IPS-18a (cell line): ENCODE results near the gene TRIM15.
"Not testable (repeated sequence)": the region's sequence is repeated elsewhere in the genome, so short reads cannot be mapped to it uniquely, and the experiment has no call there.

Experiments
- H3K27ac ChIP-seq: one replicate; pipeline ENCODE4 v1.5.1; 2013; ENCODE audit warnings: low read length
- H3K27me3 ChIP-seq: one replicate; pipeline ENCODE4 v1.6.1; 2013; ENCODE audit warnings: mild to moderate bottlenecking, low read length; ENCODE audit not compliant: control insufficient read depth, insufficient read depth
- H3K36me3 ChIP-seq: one replicate; pipeline ENCODE4 v1.6.1; 2013; ENCODE audit warnings: low read depth, low read length; ENCODE audit not compliant: control insufficient read depth
- H3K4me1 ChIP-seq: one replicate; pipeline ENCODE4 v1.6.1; 2013; ENCODE audit warnings: low read depth, low read length; ENCODE audit not compliant: control insufficient read depth
- H3K4me3 ChIP-seq: one replicate; pipeline ENCODE4 v1.5.1; 2013; ENCODE audit warnings: low read length
- H3K9ac ChIP-seq: one replicate; pipeline ENCODE4 v1.6.1; 2013; ENCODE audit warnings: mild to moderate bottlenecking, low read length, moderate library complexity
- H3K9me3 ChIP-seq: one replicate; pipeline ENCODE4 v1.6.1; 2013; ENCODE audit warnings: low read depth, low read length; ENCODE audit not compliant: control insufficient read depth

Gene TRIM15

DNA sequence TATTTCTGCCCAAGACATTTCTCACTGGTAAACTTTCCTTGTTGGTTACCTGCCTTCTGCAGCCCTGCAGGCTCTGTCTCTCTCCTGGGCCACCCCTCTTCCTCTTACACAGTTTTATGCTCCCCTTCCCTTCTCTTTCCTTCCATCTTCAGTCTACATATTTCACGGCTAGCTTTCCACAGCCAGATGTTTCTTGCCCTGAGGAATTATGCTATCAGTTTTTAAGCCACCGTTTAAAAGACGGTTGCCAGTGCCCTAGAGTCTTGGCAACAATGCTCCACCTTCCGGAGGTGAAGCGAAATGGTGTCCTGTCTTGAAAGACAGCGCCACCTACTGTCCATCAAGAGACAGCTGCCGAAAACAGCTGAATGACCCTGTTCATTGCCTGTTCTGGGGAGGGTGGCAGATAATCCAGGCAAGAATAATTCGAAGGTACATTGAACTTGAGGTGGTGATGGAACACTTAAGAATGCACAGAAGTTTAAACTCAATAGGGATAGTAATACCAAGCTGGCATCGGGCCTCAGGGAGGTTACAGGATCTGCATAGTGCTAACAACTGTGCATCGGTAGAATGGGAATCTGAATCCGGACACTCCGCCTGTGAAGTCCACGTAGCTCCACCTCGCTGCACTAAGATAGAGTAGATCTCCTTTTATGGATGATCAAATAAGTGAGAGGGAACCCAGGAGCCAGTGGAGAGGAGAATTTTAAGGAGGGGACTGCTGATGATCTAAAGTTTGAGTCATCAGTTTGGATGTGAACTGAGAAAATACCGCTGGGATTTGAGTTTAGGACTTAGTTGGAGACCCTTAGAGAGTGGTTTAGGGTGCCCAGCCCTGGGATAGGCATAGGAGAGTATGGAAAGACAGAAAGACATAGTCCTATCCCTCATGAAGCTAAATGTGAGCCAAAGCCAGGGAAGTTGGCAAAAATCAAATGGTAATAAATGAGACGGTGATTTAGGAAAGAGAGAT lies 32.2 kb upstream of the TRIM15 start:
- H3K27me3 ChIP-seq = peaks cover 63% of the 10 kb centered on the region
- no peak overlapping the region for H3K27ac ChIP-seq
- no peaks in the 10 kb centered on the region for H3K36me3 ChIP-seq
- no peak overlapping the region for H3K4me3 ChIP-seq
- H3K9me3 ChIP-seq = no peaks in the 10 kb centered on the region
- H3K4me1 ChIP-seq = no peaks in the 10 kb centered on the region
- H3K9ac ChIP-seq = no peak overlapping the region

DNA sequence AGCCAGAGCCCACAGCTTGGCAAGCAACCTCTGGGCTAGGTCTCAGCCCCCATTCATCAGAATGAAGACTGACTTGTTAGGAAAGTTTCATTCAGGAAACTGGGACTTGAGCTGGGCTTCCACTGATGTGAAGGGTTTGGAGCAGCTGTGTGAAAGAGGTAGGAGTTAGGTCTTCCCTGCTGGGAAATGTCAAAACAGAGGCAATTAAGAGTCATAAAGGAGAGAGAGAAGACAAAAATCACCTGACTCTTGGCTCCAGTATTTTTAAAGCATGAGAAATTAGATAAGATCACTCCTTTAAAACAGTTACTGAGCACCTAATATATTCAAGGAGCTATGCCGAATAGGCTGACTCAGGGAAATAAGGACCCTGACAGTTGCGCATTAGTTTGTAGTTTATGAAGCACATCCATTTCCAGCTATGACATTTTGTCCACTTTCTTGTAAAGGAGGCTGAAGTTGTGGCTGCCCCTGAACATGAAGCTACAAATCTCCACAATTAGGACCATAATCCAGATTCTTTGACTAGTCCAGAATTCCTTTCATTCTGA lies 31.3 kb upstream of the TRIM15 start:
- no peaks in the 10 kb centered on the region for H3K36me3 ChIP-seq
- H3K27ac ChIP-seq = no peak overlapping the region
- H3K27me3 ChIP-seq = peaks cover 54% of the 10 kb centered on the region
- H3K9me3 ChIP-seq = no peaks in the 10 kb centered on the region
- H3K4me1 ChIP-seq = no peaks in the 10 kb centered on the region
- no peak overlapping the region for H3K4me3 ChIP-seq
- H3K9ac ChIP-seq = no peak overlapping the region

DNA sequence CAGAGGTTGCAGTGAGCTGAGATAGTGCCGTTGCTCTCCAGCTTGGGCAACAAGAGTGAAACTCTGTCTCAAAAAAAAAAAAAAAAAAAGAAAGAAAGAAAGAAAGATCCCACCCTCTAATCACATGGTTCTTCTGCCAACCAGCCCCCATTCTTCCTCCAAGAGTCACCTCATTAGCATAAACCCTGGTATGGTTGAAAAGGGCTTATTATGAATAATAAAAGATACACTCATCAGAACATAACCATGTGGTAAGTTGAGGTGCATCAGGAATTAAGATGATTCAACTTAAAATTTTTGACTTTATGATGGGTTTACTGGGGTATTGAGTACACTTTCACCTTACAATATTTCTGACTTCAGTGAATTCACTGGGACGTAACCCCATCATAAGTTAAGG lies 28.2 kb upstream of the TRIM15 start:
- Histone ChIP-seq H3K36me3 (no peaks in the 10 kb centered on the region), H3K27me3 (peaks cover 23% of the 10 kb centered on the region), H3K4me3 (no peak overlapping the region), H3K9me3 (no peaks in the 10 kb centered on the region), H3K4me1 (no peaks in the 10 kb centered on the region), H3K27ac (no peak overlapping the region), H3K9ac (no peak overlapping the region)

DNA sequence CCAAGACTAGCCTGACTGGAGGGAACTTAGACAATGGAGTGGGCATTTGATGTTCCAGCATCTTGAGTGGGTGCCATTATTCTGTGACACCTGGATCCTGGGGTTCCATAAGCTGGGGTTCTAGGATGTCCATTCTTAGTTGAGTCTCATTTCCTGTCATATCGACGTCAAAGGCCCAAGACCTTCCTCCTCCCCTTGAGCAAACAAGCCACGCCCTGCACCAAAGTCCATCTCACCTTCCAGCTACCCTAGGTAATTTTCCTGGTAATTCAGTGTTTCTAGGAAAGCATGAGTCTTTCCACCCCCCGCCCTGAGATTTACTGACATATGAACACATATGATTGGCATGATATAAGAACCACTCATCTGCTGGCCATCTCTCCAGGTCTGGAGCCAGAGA lies 27.6 kb upstream of the TRIM15 start, which contains the start of gene TRIM40:
Gene TRIM40, plus strand, starts transcription at position 384 of the 400 bp plus-strand sequence. CDS start 897 bp downstream, outside the sequence.
- Histone ChIP-seq H3K4me3 (no peak within 1 kb of the TSS), H3K9me3 (no peaks in the 10 kb centered on the region), H3K4me1 (no peaks in the 10 kb centered on the region), H3K9ac (no peak within 1 kb of the TSS), H3K36me3 (no peaks in the 10 kb centered on the region), H3K27me3 (peaks cover 17% of the 10 kb centered on the region), H3K27ac (no peak within 1 kb of the TSS)

GRCh38 chr6:30136570-30137286 lies 26.6 kb upstream of the TRIM15 start:
- Histone ChIP-seq H3K9me3 (no peaks in the 10 kb centered on the region), H3K27ac (no peak overlapping the region), H3K36me3 (no peaks in the 10 kb centered on the region), H3K9ac (no peak overlapping the region), H3K4me1 (no peaks in the 10 kb centered on the region), H3K4me3 (no peak overlapping the region), H3K27me3 (peaks cover 7% of the 10 kb centered on the region)

GRCh38 chr6:30140240-30140639 lies 23.1 kb upstream of the TRIM15 start:
- not testable (repeated sequence) for H3K36me3 ChIP-seq, H3K27ac ChIP-seq, H3K9me3 ChIP-seq, H3K4me3 ChIP-seq, H3K27me3 ChIP-seq, H3K4me1 ChIP-seq, H3K9ac ChIP-seq

GRCh38 chr6:30142665-30143064 lies 20.7 kb upstream of the TRIM15 start:
- no peaks in the 10 kb centered on the region for H3K9me3 ChIP-seq
- no peak overlapping the region for H3K4me3 ChIP-seq
- H3K27ac ChIP-seq = no peak overlapping the region
- no peaks in the 10 kb centered on the region for H3K36me3 ChIP-seq
- H3K4me1 ChIP-seq = peaks cover 9% of the 10 kb centered on the region
- no peaks in the 10 kb centered on the region for H3K27me3 ChIP-seq
- H3K9ac ChIP-seq = no peak overlapping the region

DNA sequence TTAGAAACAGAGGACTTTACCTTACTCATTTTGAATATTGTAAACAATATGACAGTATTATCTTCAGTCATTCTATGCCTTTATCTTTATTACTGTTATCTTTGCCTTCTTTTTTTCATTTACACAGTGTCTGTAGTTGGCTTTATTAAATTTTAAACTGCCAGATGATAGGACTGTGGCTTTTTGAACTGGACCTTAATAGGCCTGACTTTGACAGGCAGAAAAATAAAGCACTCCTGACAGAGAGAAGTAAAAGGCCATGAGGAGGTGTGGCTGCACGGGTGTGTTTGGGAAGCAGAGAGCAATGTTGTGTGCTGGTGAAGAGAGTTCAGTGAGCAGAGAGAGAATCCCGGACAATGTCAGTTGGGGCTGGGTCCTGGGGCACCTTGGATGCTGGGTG lies 19.6 kb upstream of the TRIM15 start:
- H3K27ac ChIP-seq = no peak overlapping the region
- no peaks in the 10 kb centered on the region for H3K36me3 ChIP-seq
- no peak overlapping the region for H3K9ac ChIP-seq
- H3K4me1 ChIP-seq = peaks cover 9% of the 10 kb centered on the region
- no peaks in the 10 kb centered on the region for H3K27me3 ChIP-seq
- H3K4me3 ChIP-seq = no peak overlapping the region
- H3K9me3 ChIP-seq = no peaks in the 10 kb centered on the region

- Histone ChIP-seq H3K36me3 (no peaks in the 10 kb centered on the region), H3K9ac (no peak overlapping the region), H3K27ac (no peak overlapping the region), H3K4me3 (no peak overlapping the region), H3K9me3 (no peaks in the 10 kb centered on the region), H3K4me1 (peaks cover 9% of the 10 kb centered on the region), H3K27me3 (no peaks in the 10 kb centered on the region)
These were observed 18.5 kb upstream of the TRIM15 start for GRCh38 chr6:30144811-30145210.

- Histone ChIP-seq H3K9ac (no peak overlapping the region), H3K4me1 (peaks cover 9% of the 10 kb centered on the region), H3K4me3 (no peak overlapping the region), H3K9me3 (no peaks in the 10 kb centered on the region), H3K27ac (no peak overlapping the region), H3K27me3 (no peaks in the 10 kb centered on the region), H3K36me3 (no peaks in the 10 kb centered on the region)
These were observed 17.5 kb upstream of the TRIM15 start for GRCh38 chr6:30145818-30146217.

DNA sequence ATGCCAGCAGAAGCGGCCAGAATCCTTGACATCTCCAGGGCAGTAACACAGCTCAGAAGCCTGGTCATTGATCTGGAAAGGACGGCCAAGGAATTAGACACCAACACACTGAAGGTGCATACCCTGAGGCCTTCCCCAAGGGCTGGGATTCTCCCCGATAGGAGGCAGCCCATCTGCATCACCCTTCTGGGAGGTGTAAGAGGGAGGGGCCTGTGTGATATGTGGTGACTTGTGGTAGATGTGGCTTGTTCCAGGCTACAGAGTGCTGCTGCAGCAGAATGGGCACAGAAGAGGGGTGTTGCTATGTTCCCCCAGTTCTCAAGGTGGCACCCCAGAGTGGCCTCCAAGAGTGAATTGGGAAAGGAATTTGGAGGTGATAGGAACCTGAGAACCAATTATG lies 16.2 kb upstream of the TRIM15 start:
- H3K36me3 ChIP-seq = no peaks in the 10 kb centered on the region
- no peak overlapping the region for H3K27ac ChIP-seq
- H3K9ac ChIP-seq = no peak overlapping the region
- no peaks in the 10 kb centered on the region for H3K27me3 ChIP-seq
- no peaks in the 10 kb centered on the region for H3K9me3 ChIP-seq
- H3K4me1 ChIP-seq = peaks cover 9% of the 10 kb centered on the region
- H3K4me3 ChIP-seq = no peak overlapping the region
